ENCODE measurements around the gene ADGRG6. TPM values are rescaled to one million over a fixed set of nuclear protein-coding genes. Genes with fewer than 3 reads are reported as not detected.

The ADGRG6 gene
- total and polyA plus RNA-seq, 2 of the 8 experiments (the other 6 are each of a cell fraction or from before 2014, with no cell fraction given) = 1.1 to 6.2 TPM

DNA sequence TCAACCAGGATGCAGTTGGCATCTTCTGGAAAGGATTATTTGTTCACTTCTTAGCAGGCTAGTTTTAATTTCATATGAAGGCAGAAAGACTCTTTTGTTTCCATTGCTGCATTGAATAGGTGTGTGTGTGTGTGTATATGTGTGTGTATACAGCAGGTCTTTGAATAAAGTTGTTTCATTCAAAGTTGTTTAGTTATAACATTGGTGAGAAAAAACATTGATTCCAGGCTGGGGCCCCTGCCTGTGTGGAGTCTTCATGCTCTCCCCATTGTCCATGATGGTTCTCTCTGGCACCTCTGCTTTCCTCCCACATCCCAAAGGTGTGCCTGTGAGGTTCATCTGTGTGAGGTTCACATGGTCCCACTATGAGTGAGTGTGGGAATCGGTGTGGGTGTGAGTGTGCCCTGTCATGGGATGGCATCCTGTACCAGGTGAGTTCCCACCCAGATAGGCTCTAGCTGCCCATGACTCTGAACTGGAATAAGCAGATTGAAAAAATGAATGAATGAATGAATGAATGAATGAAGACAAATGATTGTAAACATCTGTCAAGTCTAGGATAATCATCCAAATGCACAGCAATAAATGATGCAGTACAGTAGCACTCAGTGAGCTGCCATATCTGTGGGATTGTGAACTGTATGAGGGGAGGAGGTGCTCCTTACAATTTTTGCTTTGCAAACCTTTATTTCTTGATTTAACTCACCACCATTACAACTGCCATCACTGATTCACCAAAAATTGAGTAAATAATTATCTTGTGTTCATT, 156.0 kb downstream of the ADGRG6 start:
- Histone ChIP-seq H3K79me2 (ENCODE audit: control insufficient read depth in 1 of 2, insufficient read depth in 2 of 2, low read length in 2 of 2) (no peaks in the 10 kb centered on the region), H3K4me2 (ENCODE audit: insufficient read depth in 1 of 2, low read depth in 2 of 2, low read length in 2 of 2) (no peak overlapping the region), H2BK120ac (replicated peaks; ENCODE audit: low read depth, low read length) (no peak overlapping the region), H3K4me3 (ENCODE audit: extremely low read depth in 1 of 4, insufficient read depth in 2 of 4, low read depth in 3 of 4, low read length in 4 of 4) (no peak overlapping the region), H4K8ac (ENCODE audit: extremely low read depth, insufficient read depth, low read length) (no peak overlapping the region), H3K18ac (ENCODE audit: extremely low read depth, low read length) (no peak overlapping the region), H3K79me1 (ENCODE audit: low read depth, low read length) (no peaks in the 10 kb centered on the region), H3K14ac (ENCODE audit: insufficient read length) (no peak overlapping the region), H2BK15ac (ENCODE audit: low read length) (no peak overlapping the region), H3K56ac (replicated peaks; ENCODE audit: insufficient read length, low read depth, low read length) (no peak overlapping the region), H2BK12ac (ENCODE audit: low read depth, low read length) (no peak overlapping the region), H3K36me3 (ENCODE audit: control insufficient read depth in 2 of 4, insufficient read depth in 4 of 4, low read length in 3 of 4) (no peaks in the 10 kb centered on the region), H3K4ac (replicated peaks; ENCODE audit: insufficient read length, low read depth, low read length) (no peak overlapping the region), H3K23me2 (ENCODE audit: low read depth, low read length) (no peaks in the 10 kb centered on the region), H4K20me1 (replicated peaks in 1 of 2; ENCODE audit: control insufficient read depth in 1 of 2, insufficient read depth in 2 of 2, low read length in 2 of 2) (no peaks in the 10 kb centered on the region), H3K27ac (ENCODE audit: low read depth, low read length) (no peak overlapping the region), H3K27me3 (replicated peaks in 1 of 4; ENCODE audit: control insufficient read depth in 3 of 4, extremely low read depth in 1 of 4, insufficient read depth in 3 of 4, low read length in 3 of 4) (no peaks in the 10 kb centered on the region), H3K4me1 (replicated peaks in 1 of 4; ENCODE audit: control insufficient read depth in 3 of 4, insufficient read depth in 4 of 4, low read length in 3 of 4) (no peaks in the 10 kb centered on the region), H3K9ac (replicated peaks in 1 of 4; ENCODE audit: extremely low read depth in 1 of 4, low read depth in 3 of 4, low read length in 3 of 4) (no peak overlapping the region), H3K23ac (ENCODE audit: insufficient read length) (no peak overlapping the region), H2BK20ac (ENCODE audit: low read length) (no peak overlapping the region), H3K9me3 (ENCODE audit: insufficient read depth in 2 of 2, low read depth in 1 of 2, low read length in 1 of 2) (peaks cover 3 to 7% of the 10 kb centered on the region in 2 experiments; a peak in 3 of 4 replicates), H2AK5ac (ENCODE audit: low read depth, low read length) (no peak overlapping the region), H2BK5ac (ENCODE audit: low read depth, low read length) (no peak overlapping the region), H4K91ac (replicated peaks; ENCODE audit: insufficient read length, low read length) (no peak overlapping the region), H2AFZ (ENCODE audit: low read length) (no peak overlapping the region), H4K5ac (ENCODE audit: insufficient read length, low read depth, low read length) (no peak overlapping the region)
- WGBS, 2 experiments (ENCODE audit: extremely low coverage in 1 of 2, insufficient coverage in 1 of 2, insufficient read length in 1 of 2, insufficient replicate concordance in 2 of 2, low coverage in 1 of 2, low lambda C conversion rate in 2 of 2, missing lambda C conversion rate in 1 of 2) = 67% methylated on average over 1 of the region's 1 CpG; no CpG with 5 or more reads in 1 of the 2 experiments
- ChIA-PET CTCF (ENCODE audit: partially characterized antibody) (no interaction called here), POLR2A (ENCODE audit: partially characterized antibody) (no interaction called here)
- DNase-seq (ENCODE audit: low read depth in 1 of 2, low spot score in 2 of 2) (no peak), FAIRE-seq (no peak)
- TF ChIP-seq, protein P1, sequence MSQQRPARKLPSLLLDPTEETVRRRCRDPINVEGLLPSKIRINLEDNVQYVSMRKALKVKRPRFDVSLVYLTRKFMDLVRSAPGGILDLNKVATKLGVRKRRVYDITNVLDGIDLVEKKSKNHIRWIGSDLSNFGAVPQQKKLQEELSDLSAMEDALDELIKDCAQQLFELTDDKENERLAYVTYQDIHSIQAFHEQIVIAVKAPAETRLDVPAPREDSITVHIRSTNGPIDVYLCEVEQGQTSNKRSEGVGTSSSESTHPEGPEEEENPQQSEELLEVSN (IDR thresholded peaks at IDR 0.05) = no peak
- TF ChIP-seq SRF (IDR thresholded peaks at IDR 0.05; ENCODE audit: low read depth, low read length) (no peak), KDM5A (IDR thresholded peaks at IDR 0.05; ENCODE audit: low read length) (no peak), POU5F1 (IDR thresholded peaks at IDR 0.05; ENCODE audit: low read depth, low read length) (no peak), GTF2F1 (IDR thresholded peaks at IDR 0.05; ENCODE audit: borderline replicate concordance, low read depth, low read length) (no peak), RXRA (IDR thresholded peaks at IDR 0.05; ENCODE audit: insufficient read depth, low read depth, low read length) (no peak), GABPA (IDR thresholded peaks at IDR 0.05; ENCODE audit: borderline replicate concordance, insufficient read depth, low read length) (no peak)
- TF ChIP-seq, protein P2, sequence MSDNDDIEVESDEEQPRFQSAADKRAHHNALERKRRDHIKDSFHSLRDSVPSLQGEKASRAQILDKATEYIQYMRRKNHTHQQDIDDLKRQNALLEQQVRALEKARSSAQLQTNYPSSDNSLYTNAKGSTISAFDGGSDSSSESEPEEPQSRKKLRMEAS (IDR thresholded peaks at IDR 0.05) = no peak

Data from H1 (cell line).